WTC11 (cell line): ENCODE measurements around the gene NCBP3. TPM values are rescaled to one million over a fixed set of nuclear protein-coding genes. Genes with fewer than 3 reads are reported as not detected.

Experiments
- ATAC-seq: fragments of 200-7000 bp; cut with Tn5 transposase; 2 replicates; pipeline ENCODE4 v1.10.0; 2021; ENCODE audit warnings: mild to moderate bottlenecking, moderate library complexity
- CTCF ChIA-PET: fragments of 300-600 bp; sonication (Branson Sonifier 250); formaldehyde crosslinking; loops from one replicate; lab custom pipeline; 2021; ENCODE audit warnings: antibody characterized with exemption; lab: Charles Lee
- POLR2A ChIA-PET: fragments of 350-600 bp; sonication (Branson Sonifier 250); formaldehyde crosslinking; loops from one replicate; lab custom pipeline; 2021; ENCODE audit warnings: antibody characterized with exemption; lab: Charles Lee
- DNase-seq: peaks from one replicate; pipeline ENCODE4 v3.0.0; 2021; ENCODE audit warnings: low spot score
- H3K27ac Mint-ChIP-seq: 2 replicates; pipeline ENCODE4 v1.8.0; 2021; ENCODE audit warnings: mixed read lengths
- H3K27me3 Mint-ChIP-seq: 2 replicates; pipeline ENCODE4 v1.8.0; 2021; ENCODE audit warnings: low read depth, mild to moderate bottlenecking, moderate library complexity, mixed read lengths
- H3K36me3 Mint-ChIP-seq: 2 replicates; pipeline ENCODE4 v1.8.0; 2021; ENCODE audit warnings: mixed read lengths
- H3K4me1 Mint-ChIP-seq: 2 replicates; pipeline ENCODE4 v1.8.0; 2022; ENCODE audit warnings: mixed read lengths
- H3K4me3 Mint-ChIP-seq: 2 replicates; pipeline ENCODE4 v1.8.0; 2021; ENCODE audit warnings: mild to moderate bottlenecking, moderate library complexity, mixed read lengths
- H3K9me3 Mint-ChIP-seq: 2 replicates; pipeline ENCODE4 v1.8.0; 2021; ENCODE audit warnings: mixed read lengths
- AR ChIP-seq: fragments of 250-450 bp; sonication (Bioruptor Pico); IDR thresholded peaks from 2 replicates; pipeline ENCODE4 v1.9.0; 2021; ENCODE audit warnings: mild to moderate bottlenecking
- ARID4B ChIP-seq: sonication (generic); formaldehyde crosslinking; IDR thresholded peaks from 2 replicates; pipeline ENCODE4 v1.8.0; 2023; ENCODE audit warnings: missing genetic modification reagents, mild to moderate bottlenecking, borderline replicate concordance
- ATF3 ChIP-seq: sonication (generic); formaldehyde crosslinking; conservative IDR thresholded peaks from 2 replicates; pipeline ENCODE4 v1.8.1; 2022; ENCODE audit warnings: mild to moderate bottlenecking, missing genetic modification reagents
- ATF6 ChIP-seq: sonication (generic); formaldehyde crosslinking; IDR thresholded peaks from 2 replicates; pipeline ENCODE4 v1.8.1; 2023; ENCODE audit warnings: mild to moderate bottlenecking, missing genetic modification reagents
- CBFB ChIP-seq: sonication (generic); formaldehyde crosslinking; IDR thresholded peaks from 2 replicates; pipeline ENCODE4 v1.8.1; 2022; ENCODE audit warnings: mild to moderate bottlenecking, low read depth, missing genetic modification reagents
- E2F4 ChIP-seq: sonication (generic); formaldehyde crosslinking; IDR thresholded peaks from 2 replicates; pipeline ENCODE4 v1.8.1; 2022; ENCODE audit warnings: low read depth, mild to moderate bottlenecking, moderate library complexity, missing genetic modification reagents, borderline replicate concordance
- ELF4 ChIP-seq: sonication (generic); formaldehyde crosslinking; IDR thresholded peaks from 2 replicates; pipeline ENCODE4 v1.8.1; 2022; ENCODE audit warnings: low read depth, mild to moderate bottlenecking, moderate library complexity, missing genetic modification reagents
- ESRRA ChIP-seq: sonication (generic); formaldehyde crosslinking; IDR thresholded peaks from 2 replicates; pipeline ENCODE4 v1.8.1; 2022; ENCODE audit warnings: mild to moderate bottlenecking, missing genetic modification reagents, borderline replicate concordance
- FOXP1 ChIP-seq: sonication (generic); formaldehyde crosslinking; IDR thresholded peaks from 2 replicates; pipeline ENCODE4 v1.8.0; 2022; ENCODE audit warnings: missing genetic modification reagents, mild to moderate bottlenecking, moderate library complexity, borderline replicate concordance
- GTF2I ChIP-seq: fragments of 250-450 bp; sonication (Bioruptor Pico); conservative IDR thresholded peaks from 2 replicates; pipeline ENCODE4 v1.4.0; 2021; ENCODE audit warnings: mild to moderate bottlenecking
- IRF2 ChIP-seq: sonication (generic); formaldehyde crosslinking; IDR thresholded peaks from 2 replicates; pipeline ENCODE4 v1.8.0; 2022; ENCODE audit warnings: low read depth, missing genetic modification reagents, borderline replicate concordance
- NFYB ChIP-seq: sonication (generic); formaldehyde crosslinking; conservative IDR thresholded peaks from 2 replicates; pipeline ENCODE4 v1.8.0; 2022; ENCODE audit warnings: low read depth, missing genetic modification reagents
- NR1H2 ChIP-seq: sonication (generic); formaldehyde crosslinking; IDR thresholded peaks from 2 replicates; pipeline ENCODE4 v1.9.0; 2021; ENCODE audit warnings: mild to moderate bottlenecking, moderate library complexity, missing genetic modification reagents
- PRRX2 ChIP-seq: fragments of 250-450 bp; sonication (Bioruptor Pico); IDR thresholded peaks from 2 replicates; pipeline ENCODE4 v1.8.0; 2021; ENCODE audit warnings: mild to moderate bottlenecking
- RORB ChIP-seq: fragments of 250-450 bp; sonication (Bioruptor Pico); IDR thresholded peaks from 2 replicates; pipeline ENCODE4 v1.9.0; 2021; ENCODE audit warnings: mild to moderate bottlenecking
- ZMAT4 ChIP-seq: fragments of 250-450 bp; sonication (Bioruptor Pico); IDR thresholded peaks from 2 replicates; pipeline ENCODE4 v1.9.0; 2021; ENCODE audit warnings: mild to moderate bottlenecking
- ZNF219 ChIP-seq: sonication (generic); formaldehyde crosslinking; IDR thresholded peaks from 2 replicates; pipeline ENCODE4 v1.8.0; 2023; ENCODE audit warnings: missing genetic modification reagents, mild to moderate bottlenecking, borderline replicate concordance
- ZNF423 ChIP-seq: fragments of 250-450 bp; sonication (Bioruptor Pico); IDR thresholded peaks from 2 replicates; pipeline ENCODE4 v2.1.2; 2022; ENCODE audit warnings: mild to moderate bottlenecking, moderate library complexity
- total RNA-seq: library from RNA; stranded (reverse); gene quantifications from 3 replicates; pipeline ENCODE4 v1.2.3, GENCODE V29; 2021

The NCBP3 gene
- total RNA-seq, 1 experiment from 2014 or later, result 48.7 TPM

GRCh38 chr17:3801792-3802191 is 44.3 kb downstream of the NCBP3 start (continued):
- TF ChIP-seq IRF2 (CRISPR knock-in tag), result no peak
- TF ChIP-seq CBFB (CRISPR knock-in tag), result no peak
- TF ChIP-seq ELF4 (CRISPR knock-in tag), result no peak

GRCh38 chr17:3801347-3801746 is 44.7 kb downstream of the NCBP3 start:
- Mint-ChIP-seq H3K4me3 (no peak overlapping the region), H3K36me3 (0 out of 2 replicates have a peak, but pooled peaks cover 2% of the 10 kb centered on the region), H3K27ac (no peak overlapping the region), H3K27me3 (no peaks in the 10 kb centered on the region; the same call in 1 of the 2 replicates), H3K9me3 (no peaks in the 10 kb centered on the region), H3K4me1 (no peaks in the 10 kb centered on the region)
- DNase-seq (no peak), ATAC-seq (no peak)
- TF ChIP-seq GTF2I (no peak), FOXP1 (CRISPR knock-in tag) (no peak), NFYB (CRISPR knock-in tag) (no peak), ESRRA (no peak), RORB (no peak), ZNF423 (CRISPR knock-in tag) (no peak), AR (CRISPR knock-in tag) (no peak), CBFB (CRISPR knock-in tag) (no peak), NR1H2 (CRISPR knock-in tag) (no peak), ATF3 (CRISPR knock-in tag) (no peak), PRRX2 (no peak), ZNF219 (no peak), ZMAT4 (no peak), ATF6 (CRISPR knock-in tag) (no peak), ARID4B (CRISPR knock-in tag) (no peak), E2F4 (CRISPR knock-in tag) (no peak)
- ChIA-PET POLR2A (no interaction called here), CTCF (interaction anchor here (3.3 kb wide), 1 partner anchor 63 kb away, joined by 76 read pairs; no protein-coding TSS in a partner anchor)
